ENCODE results near the gene GABRR2. TPM values are rescaled to one million over a fixed set of nuclear protein-coding genes. Genes with fewer than 3 reads are reported as not detected.
"Not testable (repeated sequence)": the region's sequence is repeated elsewhere in the genome, so short reads cannot be mapped to it uniquely, and the experiment has no call there.

Gene GABRR2
- total and polyA plus RNA-seq, 4 donors, result 0.10 to 1.7 (median 0.35) TPM

DNA sequence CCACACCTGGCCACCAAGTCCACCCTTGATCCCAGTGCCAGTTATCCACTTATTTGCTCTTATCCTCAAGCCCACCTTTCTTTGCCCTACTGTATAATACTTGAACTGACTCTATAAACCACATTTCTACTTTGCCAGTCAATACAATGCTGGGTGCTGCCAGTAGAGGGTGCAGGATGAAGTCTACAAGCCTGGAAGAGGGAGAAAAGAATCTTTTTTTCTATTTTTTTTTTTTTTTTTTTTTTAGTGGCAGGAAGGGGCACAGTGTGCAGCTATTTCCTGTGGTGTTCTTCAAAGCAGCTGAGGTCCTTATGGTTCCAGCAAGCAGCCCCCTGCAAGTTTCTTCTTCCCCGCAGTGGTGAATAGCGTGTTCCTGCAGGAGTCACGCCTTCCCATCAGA, 75.8 kb downstream of the GABRR2 start:
- H3K4me3 ChIP-seq (ENCODE audit: low read depth in 1 of 3, low read length in 3 of 3), result no peak overlapping the region
- 91% methylated on average over 3 of the region's 3 CpGs for WGBS
- no peak overlapping the region for H3K9ac ChIP-seq (ENCODE audit: low read depth in 1 of 2, low read length in 2 of 2)
- peaks cover 0 to 3% (median 0%) of the 10 kb centered on the region in 4 donors for H3K4me1 ChIP-seq (ENCODE audit: control insufficient read depth in 4 of 4, insufficient read depth in 4 of 4, low read length in 3 of 4)
- no peaks in the 10 kb centered on the region for H3K36me3 ChIP-seq (ENCODE audit: control insufficient read depth in 4 of 4, insufficient read depth in 3 of 4, low read depth in 1 of 4, low read length in 3 of 4)
- DNase-seq (ENCODE audit: low spot score), result no peak
- H3K27me3 ChIP-seq (ENCODE audit: control insufficient read depth in 4 of 4, insufficient read depth in 4 of 4, low read length in 3 of 4), result no peaks in the 10 kb centered on the region
- H3K27ac ChIP-seq (ENCODE audit: low read depth in 1 of 2, low read length in 2 of 2), result no peak overlapping the region
- TF ChIP-seq SP1 (IDR thresholded peaks at IDR 0.05), result no peak
- peak; percentile 24 to 62 for TF ChIP-seq RAD21 (IDR thresholded peaks at IDR 0.05)
- no peak for TF ChIP-seq FOXA2 (IDR thresholded peaks at IDR 0.05)
- no peak for TF ChIP-seq TAF1 (conservative IDR thresholded peaks at IDR 0.05)
- TF ChIP-seq, protein P1, sequence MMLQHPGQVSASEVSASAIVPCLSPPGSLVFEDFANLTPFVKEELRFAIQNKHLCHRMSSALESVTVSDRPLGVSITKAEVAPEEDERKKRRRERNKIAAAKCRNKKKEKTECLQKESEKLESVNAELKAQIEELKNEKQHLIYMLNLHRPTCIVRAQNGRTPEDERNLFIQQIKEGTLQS (IDR thresholded peaks at IDR 0.05), result no peak
- TF ChIP-seq, protein P2, sequence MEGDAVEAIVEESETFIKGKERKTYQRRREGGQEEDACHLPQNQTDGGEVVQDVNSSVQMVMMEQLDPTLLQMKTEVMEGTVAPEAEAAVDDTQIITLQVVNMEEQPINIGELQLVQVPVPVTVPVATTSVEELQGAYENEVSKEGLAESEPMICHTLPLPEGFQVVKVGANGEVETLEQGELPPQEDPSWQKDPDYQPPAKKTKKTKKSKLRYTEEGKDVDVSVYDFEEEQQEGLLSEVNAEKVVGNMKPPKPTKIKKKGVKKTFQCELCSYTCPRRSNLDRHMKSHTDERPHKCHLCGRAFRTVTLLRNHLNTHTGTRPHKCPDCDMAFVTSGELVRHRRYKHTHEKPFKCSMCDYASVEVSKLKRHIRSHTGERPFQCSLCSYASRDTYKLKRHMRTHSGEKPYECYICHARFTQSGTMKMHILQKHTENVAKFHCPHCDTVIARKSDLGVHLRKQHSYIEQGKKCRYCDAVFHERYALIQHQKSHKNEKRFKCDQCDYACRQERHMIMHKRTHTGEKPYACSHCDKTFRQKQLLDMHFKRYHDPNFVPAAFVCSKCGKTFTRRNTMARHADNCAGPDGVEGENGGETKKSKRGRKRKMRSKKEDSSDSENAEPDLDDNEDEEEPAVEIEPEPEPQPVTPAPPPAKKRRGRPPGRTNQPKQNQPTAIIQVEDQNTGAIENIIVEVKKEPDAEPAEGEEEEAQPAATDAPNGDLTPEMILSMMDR (IDR thresholded peaks at IDR 0.05; ENCODE audit: low read depth, low read length, missing input control), result peak; percentile 29
- no peaks in the 10 kb centered on the region for H3K9me3 ChIP-seq (ENCODE audit: control insufficient read depth in 4 of 4, low read length in 3 of 4)

GRCh38 chr6:89237158-89237557, 77.9 kb downstream of the GABRR2 start:
- Histone ChIP-seq H3K4me3 (ENCODE audit: low read depth in 1 of 3, low read length in 3 of 3) (no peak overlapping the region), H3K4me1 (ENCODE audit: control insufficient read depth in 4 of 4, insufficient read depth in 4 of 4, low read length in 3 of 4) (peaks cover 0 to 1% (median 0%) of the 10 kb centered on the region in 4 donors), H3K27me3 (ENCODE audit: control insufficient read depth in 4 of 4, insufficient read depth in 4 of 4, low read length in 3 of 4) (no peaks in the 10 kb centered on the region), H3K9ac (ENCODE audit: low read depth in 1 of 2, low read length in 2 of 2) (no peak overlapping the region), H3K9me3 (ENCODE audit: control insufficient read depth in 4 of 4, low read length in 3 of 4) (no peaks in the 10 kb centered on the region), H3K36me3 (ENCODE audit: control insufficient read depth in 4 of 4, insufficient read depth in 3 of 4, low read depth in 1 of 4, low read length in 3 of 4) (no peaks in the 10 kb centered on the region), H3K27ac (ENCODE audit: low read depth in 1 of 2, low read length in 2 of 2) (no peak overlapping the region)
- no peak for DNase-seq (ENCODE audit: low spot score)
- no peak for TF ChIP-seq FOXA1 (IDR thresholded peaks at IDR 0.05)
- no peak for TF ChIP-seq FOXA2 (IDR thresholded peaks at IDR 0.05)
- no peak for TF ChIP-seq RAD21 (IDR thresholded peaks at IDR 0.05)
- TF ChIP-seq ZBTB33 (IDR thresholded peaks at IDR 0.05), result no peak
- no peak for TF ChIP-seq JUND (IDR thresholded peaks at IDR 0.05)
- no peak for TF ChIP-seq RXRA (IDR thresholded peaks at IDR 0.05)
- no peak for TF ChIP-seq MAX (IDR thresholded peaks at IDR 0.05)
- no peak for TF ChIP-seq EGR1 (IDR thresholded peaks at IDR 0.05; ENCODE audit: low read depth in 2 of 2)
- no peak for TF ChIP-seq SP1 (IDR thresholded peaks at IDR 0.05)
- TF ChIP-seq TAF1 (conservative IDR thresholded peaks at IDR 0.05), result no peak
- TF ChIP-seq YY1 (IDR thresholded peaks at IDR 0.05), result no peak

DNA sequence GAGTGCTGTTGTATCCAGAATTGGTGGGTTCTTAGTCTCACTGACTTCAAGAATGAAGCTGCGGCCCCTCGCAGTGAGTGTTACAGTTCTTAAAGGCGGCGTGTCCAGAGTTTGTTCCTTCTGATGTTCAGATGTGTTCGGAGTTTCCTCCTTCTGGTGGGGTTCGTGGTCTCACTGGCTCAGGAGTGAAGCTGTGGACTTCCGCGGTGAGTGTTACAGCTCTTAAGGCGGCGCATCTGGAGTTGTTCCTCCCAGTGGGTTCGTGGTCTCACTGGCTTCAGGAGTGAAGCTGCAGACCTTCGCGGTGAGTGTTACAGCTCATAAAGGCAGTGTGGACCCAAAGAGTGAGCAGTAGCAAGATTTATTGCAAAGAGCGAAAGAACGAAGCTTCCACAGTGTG, 81.5 kb downstream of the GABRR2 start:
- not testable (repeated sequence) for DNase-seq (ENCODE audit: low spot score); H3K27me3 ChIP-seq (ENCODE audit: control insufficient read depth in 4 of 4, insufficient read depth in 4 of 4, low read length in 3 of 4); H3K4me1 ChIP-seq (ENCODE audit: control insufficient read depth in 4 of 4, insufficient read depth in 4 of 4, low read length in 3 of 4); H3K27ac ChIP-seq (ENCODE audit: low read depth in 1 of 2, low read length in 2 of 2); H3K9ac ChIP-seq (ENCODE audit: low read depth in 1 of 2, low read length in 2 of 2); H3K36me3 ChIP-seq (ENCODE audit: control insufficient read depth in 4 of 4, insufficient read depth in 3 of 4, low read depth in 1 of 4, low read length in 3 of 4); H3K4me3 ChIP-seq (ENCODE audit: low read depth in 1 of 3, low read length in 3 of 3); H3K9me3 ChIP-seq (ENCODE audit: control insufficient read depth in 4 of 4, low read length in 3 of 4)
- 89% methylated on average over 15 of the region's 15 CpGs for WGBS
